ENCODE data around the gene TSHR. TPM values are rescaled to one million over a fixed set of nuclear protein-coding genes. Genes with fewer than 3 reads are reported as not detected.
"Not testable (repeated sequence)": the region's sequence is repeated elsewhere in the genome, so short reads cannot be mapped to it uniquely, and the experiment has no call there.

Gene TSHR
- total RNA-seq, 1 donor from 2014 or later = not detected

GRCh38 chr14:80988735-80989429 is 33.5 kb downstream of the TSHR start:
- DNase-seq (ENCODE audit: extremely low read depth, low read depth, low spot score) = no peak

GRCh38 chr14:80992580-80992979 is 37.2 kb downstream of the TSHR start:
- no peak for DNase-seq (ENCODE audit: extremely low read depth, low read depth, low spot score)

DNA sequence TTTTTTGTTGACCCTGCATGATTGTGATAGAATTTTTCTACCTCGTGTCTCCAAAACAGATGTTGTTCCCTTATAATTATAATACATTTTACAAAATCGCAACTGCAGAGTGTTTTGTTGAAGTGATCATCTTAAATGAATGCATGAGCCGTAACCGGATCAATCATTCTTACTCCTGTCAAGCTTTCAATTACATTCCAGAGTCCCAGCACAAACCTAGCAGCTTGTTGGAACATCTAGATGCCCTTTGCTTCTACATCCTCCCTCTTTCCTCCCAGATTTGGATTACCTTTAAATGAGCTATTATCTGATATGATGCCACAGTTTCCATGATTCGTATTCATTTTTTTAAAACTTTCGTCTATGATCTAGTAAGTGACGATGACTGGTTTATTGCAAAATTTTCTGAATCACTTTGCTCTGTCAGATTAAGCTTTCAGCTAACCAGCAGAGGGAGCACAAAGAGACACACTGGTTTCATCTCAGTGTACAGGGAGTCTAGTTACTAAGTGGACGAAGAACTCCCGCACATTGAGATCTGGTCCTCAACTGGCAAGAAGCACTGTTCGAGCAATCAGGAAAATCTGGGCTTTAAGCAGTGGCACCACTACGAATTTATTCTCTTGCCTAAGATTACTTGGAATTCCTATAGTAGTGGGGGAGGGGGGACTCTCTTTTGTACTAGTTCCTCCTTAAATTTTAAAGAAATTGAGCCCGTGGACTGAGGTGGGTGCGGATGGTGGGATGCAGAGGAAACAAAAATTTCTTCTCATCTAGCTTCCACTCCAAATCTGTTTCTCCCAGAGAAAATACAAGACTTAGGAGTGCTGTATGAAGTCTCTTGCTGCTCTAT is 40.9 kb downstream of the TSHR start:
- DNase-seq (ENCODE audit: extremely low read depth, low read depth, low spot score) = peak; percentile 14

GRCh38 chr14:81001447-81001846 is 46.0 kb downstream of the TSHR start:
- DNase-seq (ENCODE audit: extremely low read depth, low read depth, low spot score) = no peak

GRCh38 chr14:81004575-81004974 is 49.2 kb downstream of the TSHR start:
- no peak for DNase-seq (ENCODE audit: extremely low read depth, low read depth, low spot score)

DNA sequence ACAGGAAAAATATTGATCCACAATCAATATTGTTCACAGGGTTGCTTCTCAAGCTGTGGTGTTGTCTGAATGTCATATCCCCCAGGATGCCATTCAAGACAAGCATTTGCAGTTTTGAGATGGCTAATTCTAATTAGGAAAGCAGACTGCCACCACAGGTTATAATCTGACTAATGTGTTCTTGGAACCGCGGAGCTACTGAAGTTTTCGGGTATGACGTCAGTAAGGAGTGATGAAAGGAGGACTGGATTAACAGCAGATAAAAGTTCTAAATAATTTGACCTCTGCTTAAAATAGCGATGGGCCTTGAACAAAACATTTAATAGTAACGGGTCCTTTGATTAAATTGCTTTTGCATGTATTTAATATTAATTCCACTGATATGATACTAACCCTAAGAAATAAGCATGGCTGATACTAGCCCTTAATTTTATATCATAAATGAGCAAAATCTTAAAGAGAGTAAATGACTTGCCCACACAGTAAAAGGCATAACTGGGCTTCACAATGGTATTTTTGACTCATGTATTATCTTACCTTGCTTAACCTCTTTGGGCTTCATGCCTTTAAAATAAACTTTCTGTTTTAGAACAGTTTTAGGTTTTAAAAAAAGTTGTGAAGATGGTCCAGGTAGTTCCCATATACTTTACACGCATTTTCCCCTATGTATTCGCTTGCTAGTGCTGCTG is 50.3 kb downstream of the TSHR start:
- DNase-seq (ENCODE audit: extremely low read depth, low read depth, low spot score) = no peak

GRCh38 chr14:81006266-81006665 is 50.8 kb downstream of the TSHR start:
- DNase-seq (ENCODE audit: extremely low read depth, low read depth, low spot score) = no peak

DNA sequence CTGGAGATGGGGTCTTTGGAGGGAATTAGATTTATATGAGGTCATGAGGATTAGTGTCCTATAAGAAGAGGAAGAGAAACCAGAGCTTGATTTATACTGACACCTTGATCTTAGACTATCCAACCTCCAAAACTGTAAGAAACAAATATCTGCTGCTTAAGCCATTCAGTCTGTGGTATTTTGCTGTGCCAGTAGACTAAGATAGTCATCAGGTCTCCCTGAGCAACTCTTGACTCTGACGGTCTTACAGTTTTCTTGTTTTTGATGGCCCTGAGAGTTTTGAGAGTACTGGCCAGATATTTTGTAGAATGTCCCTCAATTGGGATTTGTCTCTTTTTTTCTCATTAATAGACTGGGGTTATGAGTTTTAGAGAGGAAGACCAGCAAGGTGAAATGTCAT is 51.7 kb downstream of the TSHR start:
- DNase-seq (ENCODE audit: extremely low read depth, low read depth, low spot score) = no peak

DNA sequence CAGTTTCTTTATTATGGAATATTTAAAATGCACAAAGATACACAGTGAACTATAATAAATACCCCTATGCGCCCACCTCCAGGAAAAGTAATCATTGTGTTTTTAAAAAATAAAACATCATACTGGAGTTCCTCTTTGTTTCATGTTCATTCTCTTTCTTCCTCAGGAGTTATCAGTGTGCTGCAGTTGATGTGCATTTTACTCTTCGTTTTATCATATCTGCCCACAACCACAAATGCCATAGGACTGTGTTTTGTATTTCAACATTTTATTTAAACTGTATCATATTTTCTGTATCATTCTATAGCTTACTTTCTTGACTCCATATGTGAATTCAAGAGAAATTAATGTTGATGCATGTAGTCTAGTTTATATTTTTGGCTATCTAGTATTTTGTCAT is 53.9 kb downstream of the TSHR start:
- no peak for DNase-seq (ENCODE audit: extremely low read depth, low read depth, low spot score)

DNA sequence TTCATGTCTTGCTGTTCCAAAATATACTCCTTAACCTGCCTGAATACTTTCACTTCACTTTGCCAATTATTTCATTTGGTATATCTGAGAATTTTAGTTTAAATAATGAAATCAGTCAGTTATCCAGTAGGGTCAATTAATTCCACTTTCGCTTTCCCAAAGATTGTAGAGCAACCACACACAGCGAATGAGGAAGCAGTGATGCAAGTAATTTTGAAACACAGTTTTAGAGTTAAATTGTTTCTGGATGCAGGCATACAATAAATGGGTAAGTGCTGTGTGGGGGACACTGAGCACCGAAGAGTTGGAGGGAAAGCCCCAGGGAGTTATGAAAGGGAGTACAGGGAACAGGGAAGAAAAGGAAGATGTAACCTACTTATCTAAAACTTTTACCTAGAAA is 62.8 kb downstream of the TSHR start:
- no peak for DNase-seq (ENCODE audit: extremely low read depth, low read depth, low spot score)

DNA sequence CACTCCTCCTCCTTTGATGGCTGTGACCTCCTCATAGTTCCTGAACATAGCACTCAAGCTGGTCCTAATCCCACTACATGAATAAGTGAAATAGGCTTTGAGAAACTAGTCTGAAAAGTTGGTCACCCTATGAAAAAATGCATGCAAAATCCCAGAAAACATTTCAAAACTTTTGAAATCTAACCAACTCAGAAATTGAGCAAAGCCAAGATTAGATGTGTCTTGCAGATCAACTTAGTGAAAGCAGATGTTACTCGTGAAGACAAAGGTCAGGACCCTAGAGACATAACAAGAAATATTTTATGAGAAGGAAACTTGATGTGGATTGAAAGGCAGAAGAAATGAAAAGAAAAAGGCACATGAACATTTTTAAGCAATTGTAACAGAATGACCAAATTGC is 63.3 kb downstream of the TSHR start:
- no peak for DNase-seq (ENCODE audit: extremely low read depth, low read depth, low spot score)

GRCh38 chr14:81019113-81019512 is 63.7 kb downstream of the TSHR start:
- DNase-seq (ENCODE audit: extremely low read depth, low read depth, low spot score) = not testable (repeated sequence)

- no peak for DNase-seq (ENCODE audit: extremely low read depth, low read depth, low spot score)
Measured at GRCh38 chr14:81023095-81023710, 67.8 kb downstream of the TSHR start.

- DNase-seq (ENCODE audit: extremely low read depth, low read depth, low spot score) = no peak
Measured at GRCh38 chr14:81028461-81028860, 73.0 kb downstream of the TSHR start.

DNA sequence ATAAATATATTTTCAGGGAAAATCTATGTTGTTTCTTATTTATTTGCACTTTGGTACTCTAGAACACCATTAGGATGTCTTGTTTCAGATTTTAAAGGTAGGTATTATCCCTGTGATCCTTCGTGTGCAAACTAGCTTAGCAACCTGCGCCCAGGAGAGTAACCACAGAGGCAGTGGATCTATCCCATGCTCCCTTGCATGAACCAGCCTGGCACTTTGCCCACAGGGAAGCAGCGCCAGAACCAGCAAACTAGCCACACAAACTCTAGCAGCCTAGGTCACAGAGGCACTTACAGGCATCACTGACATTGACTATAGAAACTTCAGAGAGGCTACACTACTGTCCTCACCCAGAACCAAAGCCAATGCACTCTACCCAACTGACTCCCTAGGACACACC is 76.1 kb downstream of the TSHR start:
- DNase-seq (ENCODE audit: extremely low read depth, low read depth, low spot score) = no peak

DNA sequence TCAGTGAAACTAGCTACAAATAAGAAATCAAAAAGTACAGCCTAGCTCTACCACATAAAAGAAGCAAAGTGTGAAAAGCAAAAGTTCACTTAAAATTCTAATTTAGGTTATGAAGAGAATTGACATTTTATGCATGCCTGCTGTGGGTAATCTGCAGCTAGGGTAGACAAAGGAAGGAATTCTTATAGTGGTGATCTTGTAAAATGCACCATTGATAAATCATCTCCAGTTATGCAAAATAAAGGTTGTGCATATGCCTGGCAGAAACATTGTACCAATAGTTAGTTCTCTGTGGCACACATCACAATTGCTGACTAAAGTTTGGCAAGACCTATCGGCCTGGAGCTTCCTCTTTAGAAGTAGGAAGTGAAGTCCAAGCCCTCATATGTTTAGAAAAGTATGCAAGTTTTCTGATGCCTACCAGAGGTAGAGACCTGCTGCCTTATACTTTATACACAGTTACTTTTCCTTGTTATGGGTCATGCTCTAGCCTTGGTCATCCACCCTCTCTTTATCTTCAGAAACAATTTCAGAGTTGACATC is 78.3 kb downstream of the TSHR start:
- DNase-seq (ENCODE audit: extremely low read depth, low read depth, low spot score) = no peak

- no peak for DNase-seq (ENCODE audit: extremely low read depth, low read depth, low spot score)
Measured at GRCh38 chr14:81042438-81042837, 87.0 kb downstream of the TSHR start.

- DNase-seq (ENCODE audit: extremely low read depth, low read depth, low spot score) = no peak
Measured at GRCh38 chr14:81051547-81051946, 96.1 kb downstream of the TSHR start.

DNA sequence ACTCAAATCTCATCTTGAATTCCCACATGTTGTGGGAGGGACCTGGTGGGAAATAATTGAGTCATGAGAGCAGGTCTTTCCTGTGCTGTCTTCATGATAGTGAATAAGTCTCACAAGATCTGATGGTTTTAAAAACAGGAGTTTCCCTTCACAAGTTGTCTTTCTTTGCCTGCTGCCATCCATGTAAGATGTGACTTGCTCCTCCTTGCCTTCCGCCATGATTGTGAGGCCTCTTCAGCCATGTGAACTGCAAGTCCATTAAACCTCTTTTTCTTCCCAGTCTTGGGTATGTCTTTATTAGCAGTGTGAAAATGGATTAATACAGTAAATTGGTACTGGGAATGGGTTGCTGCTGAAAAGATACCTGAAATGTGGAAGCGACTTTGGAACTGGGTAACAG is 98.6 kb downstream of the TSHR start:
- DNase-seq (ENCODE audit: extremely low read depth, low read depth, low spot score) = not testable (repeated sequence)

GRCh38 chr14:81055971-81056370 is 100.5 kb downstream of the TSHR start:
- no peak for DNase-seq (ENCODE audit: extremely low read depth, low read depth, low spot score)

GRCh38 chr14:81062380-81062779 is 107.0 kb downstream of the TSHR start:
- DNase-seq (ENCODE audit: extremely low read depth, low read depth, low spot score) = no peak
